ENCODE measurements around the gene FLNB. TPM values are rescaled to one million over a fixed set of nuclear protein-coding genes. Genes with fewer than 3 reads are reported as not detected.

FLNB gene
- total RNA-seq, 1 experiment from 2014 or later: 309 TPM

GRCh38 chr3:58084166-58084565, 75.9 kb downstream of the FLNB start:
- Histone ChIP-seq H3K27me3 (ENCODE audit: control insufficient read depth, insufficient read depth, low read length) (no peaks in the 10 kb centered on the region), H3K9me3 (ENCODE audit: control insufficient read depth, insufficient read depth, low read depth, low read length) (no peaks in the 10 kb centered on the region), H3K36me3 (ENCODE audit: control insufficient read depth, insufficient read depth, low read length) (peaks cover 8% of the 10 kb centered on the region), H3K4me1 (ENCODE audit: control insufficient read depth, insufficient read depth, low read length) (no peaks in the 10 kb centered on the region; the same call in 1 of the 2 replicates), H3K4me3 (ENCODE audit: low read depth in 2 of 2, low read length in 2 of 2) (no peak overlapping the region), H3K27ac (ENCODE audit: low read length) (no peak overlapping the region)
- TF ChIP-seq SIN3A (IDR thresholded peaks at IDR 0.05; ENCODE audit: borderline replicate concordance, insufficient read depth, low read depth, low read length): no peak
- TF ChIP-seq REST (IDR thresholded peaks at IDR 0.05; ENCODE audit: insufficient read depth in 1 of 2, low read depth in 2 of 2, low read length in 1 of 2): no peak
- TF ChIP-seq TCF7L2 (IDR thresholded peaks at IDR 0.05; ENCODE audit: low read depth, low read length): no peak
- TF ChIP-seq POLR2AphosphoS5 (IDR thresholded peaks at IDR 0.05; ENCODE audit: low read depth, low read length): no peak
- TF ChIP-seq CTCF (IDR thresholded peaks at IDR 0.05): no peak
- POLR2A ChIA-PET: interaction anchor here (0.6 to 0.7 kb wide), 2 partner anchors 70 to 79 kb away, joined by 9 to 14 read pairs; no protein-coding TSS in a partner anchor
- DNase-seq (ENCODE audit: low read depth, low spot score) (no peak), ATAC-seq (no peak)
- CTCF ChIA-PET: no interaction called here
- intact Hi-C loops (cut with micrococcal nuclease; ENCODE audit: unreplicated experiment) (no loop called here), in situ Hi-C loops (cut with HindIII; ENCODE audit: low pct_unique_long_range_greater_than_20kb, low sequenced_read_pairs) (no loop called here)
- BruUV-seq (replicated peaks): no TSS peak

GRCh38 chr3:58084788-58085543, 76.7 kb downstream of the FLNB start:
- Histone ChIP-seq H3K4me3 (ENCODE audit: low read depth in 2 of 2, low read length in 2 of 2) (no peak overlapping the region), H3K4me1 (ENCODE audit: control insufficient read depth, insufficient read depth, low read length) (no peaks in the 10 kb centered on the region; the same call in 1 of the 2 replicates), H3K27me3 (ENCODE audit: control insufficient read depth, insufficient read depth, low read length) (no peaks in the 10 kb centered on the region), H3K27ac (ENCODE audit: low read length) (peak overlapping the region; percentile 48; the same call in 1 of the 2 replicates), H3K9me3 (ENCODE audit: control insufficient read depth, insufficient read depth, low read depth, low read length) (no peaks in the 10 kb centered on the region), H3K36me3 (ENCODE audit: control insufficient read depth, insufficient read depth, low read length) (peaks cover 8% of the 10 kb centered on the region)
- in situ Hi-C loops (cut with HindIII; ENCODE audit: low pct_unique_long_range_greater_than_20kb, low sequenced_read_pairs): no loop called here
- POLR2A ChIA-PET: no interaction called here
- no peak for TF ChIP-seq SIN3A (IDR thresholded peaks at IDR 0.05; ENCODE audit: borderline replicate concordance, insufficient read depth, low read depth, low read length)
- no peak for TF ChIP-seq POLR2AphosphoS5 (IDR thresholded peaks at IDR 0.05; ENCODE audit: low read depth, low read length)
- TF ChIP-seq CTCF (IDR thresholded peaks at IDR 0.05): no peak
- no peak for TF ChIP-seq TCF7L2 (IDR thresholded peaks at IDR 0.05; ENCODE audit: low read depth, low read length)
- no peak for TF ChIP-seq REST (IDR thresholded peaks at IDR 0.05; ENCODE audit: insufficient read depth in 1 of 2, low read depth in 2 of 2, low read length in 1 of 2)
- DNase-seq (ENCODE audit: low read depth, low spot score): no peak
- intact Hi-C loops (cut with micrococcal nuclease; ENCODE audit: unreplicated experiment): no loop called here
- CTCF ChIA-PET: no interaction called here
- ATAC-seq: no peak
- TSS peak; percentile 38 for BruUV-seq (replicated peaks)

All from Panc1 (cell line).